Activated CD8-positive, alpha-beta memory T cell treated with anti-CD3 and anti-CD28 coated beads for 4 hours (primary cell): ENCODE data around the gene RAB44.

Source experiments
- DNase-seq, 2 donors: peaks; one replicate each; pipeline ENCODE4 v3.0.0-alpha.2; 2020; ENCODE audit warnings: low read depth in 2 of 2

RAB44 gene

GRCh38 chr6:36771145-36771544, 73.5 kb downstream of the RAB44 start:
- DNase-seq = no peak

- no peak for DNase-seq
Measured at GRCh38 chr6:36772397-36772796, 74.8 kb downstream of the RAB44 start.

- no peak for DNase-seq
Measured at GRCh38 chr6:36774331-36774730, 76.7 kb downstream of the RAB44 start.

DNA sequence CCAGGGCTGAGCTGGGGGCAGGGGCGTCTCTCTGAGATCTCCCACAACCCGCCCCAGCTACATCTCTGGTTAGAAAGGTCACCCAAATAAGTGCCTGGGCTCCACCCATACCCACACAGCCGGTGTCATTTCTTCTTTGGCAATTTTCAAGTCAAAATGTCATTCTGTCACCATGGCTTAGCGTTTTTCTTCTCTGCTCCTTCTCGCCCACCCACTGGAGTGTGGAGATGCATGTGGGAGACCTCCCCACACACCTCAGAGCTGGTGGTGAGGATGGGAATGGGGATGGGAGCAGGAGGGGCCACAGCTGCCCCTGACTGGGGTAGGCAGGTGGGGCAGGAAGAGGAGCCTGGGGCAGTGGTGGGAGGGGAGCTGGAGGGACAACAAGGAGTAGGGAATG, 78.5 kb downstream of the RAB44 start:
- DNase-seq = no peak

- no peak for DNase-seq
Measured at GRCh38 chr6:36777801-36778200, 80.2 kb downstream of the RAB44 start.

- DNase-seq = no peak
Measured at GRCh38 chr6:36779227-36779626, 81.6 kb downstream of the RAB44 start.

GRCh38 chr6:36780442-36781177, 83.0 kb downstream of the RAB44 start:
- no peak for DNase-seq

- no peak for DNase-seq
Measured at GRCh38 chr6:36781669-36782068, 84.0 kb downstream of the RAB44 start.
